ENCODE results near the gene CPAMD8. TPM values are rescaled to one million over a fixed set of nuclear protein-coding genes. Genes with fewer than 3 reads are reported as not detected.

Gene CPAMD8
- total and polyA plus RNA-seq, 10 of the 15 experiments (the other 5 are each of a cell fraction or from before 2014, with no cell fraction given), result 0.12 to 0.97 (median 0.25) TPM; not detected in 3

GRCh38 chr19:17021793-17022590, 4.6 kb downstream of the CPAMD8 start:
- H3K9ac ChIP-seq (ENCODE audit: control insufficient read depth, insufficient read depth, low read length), result no peak overlapping the region

More at GRCh38 chr19:17021793-17022590, 4.6 kb downstream of the CPAMD8 start:
- ChIA-PET POLR2A (no interaction called here), RAD21 (ENCODE audit: unreplicated experiment) (no interaction called here), SMC1A (ENCODE audit: uncharacterized antibody, unreplicated experiment) (interaction anchor here (0.6 kb wide), 1 partner anchor 589 kb away, joined by 3 read pairs; no protein-coding TSS in a partner anchor), CTCF (no interaction called here)
- H3K36me3 ChIP-seq (ENCODE audit: control insufficient read depth in 2 of 2, insufficient read depth in 2 of 2, low read length in 1 of 2), result no peaks in the 10 kb centered on the region
- H3K4me2 ChIP-seq (ENCODE audit: control insufficient read depth, insufficient read depth), result no peak overlapping the region
- 7% methylated on average over 12 of the region's 12 CpGs for WGBS (ENCODE audit: insufficient coverage, insufficient replicate concordance, low lambda C conversion rate, missing lambda C conversion rate)
- TF ChIP-seq NFXL1 (IDR thresholded peaks at IDR 0.05; ENCODE audit: borderline replicate concordance), result no peak
- TF ChIP-seq CHD2 (IDR thresholded peaks at IDR 0.05; ENCODE audit: borderline replicate concordance, low read depth, low read length), result no peak
- TF ChIP-seq KDM1A (IDR thresholded peaks at IDR 0.05; ENCODE audit: borderline replicate concordance), result no peak
- TF ChIP-seq RAD21 (IDR thresholded peaks at IDR 0.05; ENCODE audit: insufficient read depth, low read depth, low read length), result no peak
- no peak for TF ChIP-seq BHLHE40 (IDR thresholded peaks at IDR 0.05; ENCODE audit: borderline replicate concordance in 1 of 2, low read depth in 2 of 2, low read length in 1 of 2)
- TF ChIP-seq CBX3 (IDR thresholded peaks at IDR 0.05; ENCODE audit: borderline replicate concordance, low read depth), result no peak
- TF ChIP-seq MTA3 (IDR thresholded peaks at IDR 0.05; ENCODE audit: borderline replicate concordance, low read length), result no peak
- no peak for TF ChIP-seq EP300 (IDR thresholded peaks at IDR 0.05; ENCODE audit: borderline replicate concordance in 1 of 2, control insufficient read depth in 1 of 2, low read depth in 2 of 2, low read length in 2 of 2)
- no peak for TF ChIP-seq TARDBP (IDR thresholded peaks at IDR 0.05; ENCODE audit: borderline replicate concordance)
- TF ChIP-seq EZH2 (IDR thresholded peaks at IDR 0.05; ENCODE audit: borderline replicate concordance, control insufficient read depth, low read depth, low read length), result no peak
- no peak for TF ChIP-seq POLR2AphosphoS2 (IDR thresholded peaks at IDR 0.05; ENCODE audit: low read depth, low read length)
- no peak for TF ChIP-seq FOXK2 (IDR thresholded peaks at IDR 0.05)
- TF ChIP-seq, protein P1, sequence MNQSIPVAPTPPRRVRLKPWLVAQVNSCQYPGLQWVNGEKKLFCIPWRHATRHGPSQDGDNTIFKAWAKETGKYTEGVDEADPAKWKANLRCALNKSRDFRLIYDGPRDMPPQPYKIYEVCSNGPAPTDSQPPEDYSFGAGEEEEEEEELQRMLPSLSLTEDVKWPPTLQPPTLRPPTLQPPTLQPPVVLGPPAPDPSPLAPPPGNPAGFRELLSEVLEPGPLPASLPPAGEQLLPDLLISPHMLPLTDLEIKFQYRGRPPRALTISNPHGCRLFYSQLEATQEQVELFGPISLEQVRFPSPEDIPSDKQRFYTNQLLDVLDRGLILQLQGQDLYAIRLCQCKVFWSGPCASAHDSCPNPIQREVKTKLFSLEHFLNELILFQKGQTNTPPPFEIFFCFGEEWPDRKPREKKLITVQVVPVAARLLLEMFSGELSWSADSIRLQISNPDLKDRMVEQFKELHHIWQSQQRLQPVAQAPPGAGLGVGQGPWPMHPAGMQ (IDR thresholded peaks at IDR 0.05; ENCODE audit: borderline replicate concordance), result no peak
- TF ChIP-seq, protein P2, sequence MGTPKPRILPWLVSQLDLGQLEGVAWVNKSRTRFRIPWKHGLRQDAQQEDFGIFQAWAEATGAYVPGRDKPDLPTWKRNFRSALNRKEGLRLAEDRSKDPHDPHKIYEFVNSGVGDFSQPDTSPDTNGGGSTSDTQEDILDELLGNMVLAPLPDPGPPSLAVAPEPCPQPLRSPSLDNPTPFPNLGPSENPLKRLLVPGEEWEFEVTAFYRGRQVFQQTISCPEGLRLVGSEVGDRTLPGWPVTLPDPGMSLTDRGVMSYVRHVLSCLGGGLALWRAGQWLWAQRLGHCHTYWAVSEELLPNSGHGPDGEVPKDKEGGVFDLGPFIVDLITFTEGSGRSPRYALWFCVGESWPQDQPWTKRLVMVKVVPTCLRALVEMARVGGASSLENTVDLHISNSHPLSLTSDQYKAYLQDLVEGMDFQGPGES (IDR thresholded peaks at IDR 0.05), result no peak
- no peak for TF ChIP-seq ETV6 (conservative IDR thresholded peaks at IDR 0.05 in 1 of 2, IDR thresholded peaks at IDR 0.05 in 1 of 2; ENCODE audit: borderline replicate concordance in 1 of 2, low read depth in 1 of 2)
- TF ChIP-seq SUPT20H (IDR thresholded peaks at IDR 0.05; ENCODE audit: borderline replicate concordance, control insufficient read depth, low read depth, low read length), result no peak
- no peak for TF ChIP-seq IKZF1 (conservative IDR thresholded peaks at IDR 0.05)
- no peak for TF ChIP-seq RELA (IDR thresholded peaks at IDR 0.05; ENCODE audit: borderline replicate concordance, partially characterized antibody)
- no peak for TF ChIP-seq NKRF (conservative IDR thresholded peaks at IDR 0.05)
- in situ Hi-C loops (cut with MboI), result no loop called here
- H3K9me3 ChIP-seq (replicated peaks; ENCODE audit: control insufficient read depth, insufficient read depth, low read length), result peaks cover 2% of the 10 kb centered on the region; the same call in 2 of the 3 replicates
- no peak for ATAC-seq
- no peak for FAIRE-seq
- no peaks in the 10 kb centered on the region for H3K4me1 ChIP-seq (ENCODE audit: control insufficient read depth, insufficient read depth, low read length)
- no peak for DNase-seq (ENCODE audit: low read depth, low spot score)
- no peaks in the 10 kb centered on the region for H4K20me1 ChIP-seq (ENCODE audit: control insufficient read depth, insufficient read depth)
- no TSS peak for BruUV-seq (replicated peaks)
- H3K4me3 ChIP-seq, result no peak overlapping the region
- intact Hi-C loops (cut with micrococcal nuclease; ENCODE audit: unreplicated experiment), result no loop called here
- H2AFZ ChIP-seq (ENCODE audit: control insufficient read depth, low read depth, low read length), result no peak overlapping the region
- peaks cover 3 to 9% of the 10 kb centered on the region in 2 experiments; a peak in 3 of 4 replicates for H3K27me3 ChIP-seq (replicated peaks in 1 of 2; ENCODE audit: control insufficient read depth in 2 of 2, insufficient read depth in 2 of 2, low read length in 1 of 2)
- no peak overlapping the region for H3K27ac ChIP-seq (ENCODE audit: control insufficient read depth, insufficient read depth)
- no peaks in the 10 kb centered on the region for H3K79me2 ChIP-seq (ENCODE audit: control insufficient read depth, insufficient read depth, low read length)

All from GM12878 (cell line).